Breast epithelium (tissue), 4 donors: ENCODE results near the gene LRRC32. TPM values are rescaled to one million over a fixed set of nuclear protein-coding genes. Genes with fewer than 3 reads are reported as not detected.

Source experiments
- DNase-seq, 2 donors: peaks; one replicate each; pipeline ENCODE4 v3.0.0-alpha.2; 2019; ENCODE audit warnings: low spot score in 2 of 2
- H3K27ac ChIP-seq, 2 donors: fragments of 200-600 bp; sonication (generic) in 1 of 2; one replicate each; pipeline ENCODE4 v1.5.1; 2016 to 2019; ENCODE audit warnings: mild to moderate bottlenecking in 1 of 2
- H3K27me3 ChIP-seq, 2 donors: fragments of 200-600 bp; sonication (generic) in 1 of 2; one replicate each; pipeline versions ENCODE4 v1.5.1 to v1.6.0; 2017 to 2019; ENCODE audit warnings: control low read depth in 1 of 2, mild to moderate bottlenecking in 1 of 2
- H3K36me3 ChIP-seq: fragments of 200-600 bp; one replicate; pipeline ENCODE4 v1.5.1; 2019
- H3K4me1 ChIP-seq, 2 donors: fragments of 200-600 bp; sonication (generic); one replicate each; pipeline ENCODE4 v1.5.1; 2016 to 2019; ENCODE audit warnings: control low read depth in 1 of 2
- H3K4me3 ChIP-seq, 3 donors: fragments of 200-600 bp; sonication (generic); 1 replicate in 2 of 3; 2 replicates in 1 of 3; pipeline ENCODE4 v1.5.1; 2016 to 2019; ENCODE audit warnings: mild to moderate bottlenecking in 3 of 3, moderate library complexity in 2 of 3
- H3K9me3 ChIP-seq, 2 donors: fragments of 200-600 bp; sonication (generic) in 1 of 2; one replicate each; pipeline ENCODE4 v1.5.1; 2016 to 2019; ENCODE audit warnings: control low read depth in 1 of 2
- POLR2A ChIP-seq: fragments of 450-650 bp; IDR thresholded peaks from one replicate; pipeline ENCODE4 v1.6.1; 2016; ENCODE audit warnings: antibody characterized with exemption, mild to moderate bottlenecking, moderate library complexity
- POLR2AphosphoS5 ChIP-seq, 3 donors: sonication (generic); formaldehyde crosslinking; IDR thresholded peaks; one replicate each; pipeline ENCODE4 v1.6.1; 2017; ENCODE audit warnings: antibody characterized with exemption in 3 of 3
- intact Hi-C: fragments of 100-400 bp; cut with DNase I; formaldehyde crosslinking; loops from one replicate; pipeline ENCODE4 v1.15.1; 2023; ENCODE audit warnings: low total_unique reads
- total RNA-seq, 3 donors: library from RNA; depleted of rRNA; stranded (reverse); fragments of >200 nt; gene quantifications; one replicate each; pipeline ENCODE4 v1.1.0, GENCODE V29; 2016
- TF ChIP-seq, protein P1 (sequence below), 3 donors: fragments of 450-650 bp; IDR thresholded peaks; one replicate each; pipeline ENCODE4 v1.5.1; 2016 to 2017; ENCODE audit warnings: antibody characterized with exemption in 3 of 3, mild to moderate bottlenecking in 3 of 3, moderate library complexity in 3 of 3

The LRRC32 gene
- total RNA-seq, 3 donors from 2014 or later = 7.5 to 56.0 (median 42.6) TPM

- TF ChIP-seq, protein P1, sequence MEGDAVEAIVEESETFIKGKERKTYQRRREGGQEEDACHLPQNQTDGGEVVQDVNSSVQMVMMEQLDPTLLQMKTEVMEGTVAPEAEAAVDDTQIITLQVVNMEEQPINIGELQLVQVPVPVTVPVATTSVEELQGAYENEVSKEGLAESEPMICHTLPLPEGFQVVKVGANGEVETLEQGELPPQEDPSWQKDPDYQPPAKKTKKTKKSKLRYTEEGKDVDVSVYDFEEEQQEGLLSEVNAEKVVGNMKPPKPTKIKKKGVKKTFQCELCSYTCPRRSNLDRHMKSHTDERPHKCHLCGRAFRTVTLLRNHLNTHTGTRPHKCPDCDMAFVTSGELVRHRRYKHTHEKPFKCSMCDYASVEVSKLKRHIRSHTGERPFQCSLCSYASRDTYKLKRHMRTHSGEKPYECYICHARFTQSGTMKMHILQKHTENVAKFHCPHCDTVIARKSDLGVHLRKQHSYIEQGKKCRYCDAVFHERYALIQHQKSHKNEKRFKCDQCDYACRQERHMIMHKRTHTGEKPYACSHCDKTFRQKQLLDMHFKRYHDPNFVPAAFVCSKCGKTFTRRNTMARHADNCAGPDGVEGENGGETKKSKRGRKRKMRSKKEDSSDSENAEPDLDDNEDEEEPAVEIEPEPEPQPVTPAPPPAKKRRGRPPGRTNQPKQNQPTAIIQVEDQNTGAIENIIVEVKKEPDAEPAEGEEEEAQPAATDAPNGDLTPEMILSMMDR (IDR thresholded peaks at IDR 0.05) = no peak
- TF ChIP-seq POLR2AphosphoS5 (IDR thresholded peaks at IDR 0.05) (no peak), POLR2A (no peak)
- H3K4me3 ChIP-seq = no peak overlapping the region
- no peaks in the 10 kb centered on the region for H3K9me3 ChIP-seq
- no peaks in the 10 kb centered on the region for H3K27me3 ChIP-seq
- H3K4me1 ChIP-seq = peaks cover 0 to 7% of the 10 kb centered on the region in 2 donors
- no peak for DNase-seq
- intact Hi-C loops = no loop called here
- H3K27ac ChIP-seq = no peak overlapping the region
- H3K36me3 ChIP-seq = no peaks in the 10 kb centered on the region
Observed at GRCh38 chr11:76663486-76663810, 7.1 kb downstream of the LRRC32 start.

- intact Hi-C loops = no loop called here
- TF ChIP-seq POLR2AphosphoS5 (IDR thresholded peaks at IDR 0.05) = no peak
- TF ChIP-seq, protein P1 (IDR thresholded peaks at IDR 0.05) = no peak
- TF ChIP-seq POLR2A = no peak
- Histone ChIP-seq H3K27me3 (no peaks in the 10 kb centered on the region), H3K4me1 (peaks cover 0 to 7% of the 10 kb centered on the region in 2 donors), H3K36me3 (no peaks in the 10 kb centered on the region), H3K9me3 (no peaks in the 10 kb centered on the region), H3K4me3 (no peak overlapping the region), H3K27ac (peak overlapping the region in 1 of 2 donors; percentile 48)
- DNase-seq = peak in 1 of 2 donors; percentile 36
Observed at GRCh38 chr11:76662656-76663485, 7.7 kb downstream of the LRRC32 start.

DNA sequence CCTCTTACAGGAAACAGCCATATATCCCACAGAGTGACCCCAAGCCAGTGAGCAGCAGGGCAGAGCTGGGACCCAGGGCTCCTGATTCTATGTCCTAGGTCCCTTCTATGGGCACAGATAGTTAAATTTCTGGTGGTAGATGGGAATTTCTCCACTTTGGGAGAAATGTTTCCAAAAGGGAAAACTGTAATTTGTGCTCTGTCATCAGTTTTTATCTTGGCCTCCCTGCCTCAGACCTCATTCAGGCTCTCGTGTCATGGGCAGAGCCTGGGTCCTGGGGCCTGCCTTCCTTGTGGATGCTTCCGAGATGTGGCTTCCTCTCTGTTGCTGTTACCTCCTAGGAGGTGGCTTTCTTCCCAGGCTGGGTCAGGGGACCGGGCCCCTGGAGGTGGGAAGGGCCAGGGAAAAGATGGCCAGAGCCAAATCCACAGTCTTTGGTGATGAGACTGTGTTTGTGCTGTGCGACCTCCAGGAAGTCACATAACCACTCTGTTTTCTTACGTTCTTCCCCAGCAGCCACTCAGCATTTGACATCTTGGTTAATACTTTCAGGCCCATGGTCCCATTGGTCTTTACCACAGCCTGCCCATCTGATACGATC, 8.6 kb downstream of the LRRC32 start:
- no peaks in the 10 kb centered on the region for H3K27me3 ChIP-seq
- H3K27ac ChIP-seq = peak overlapping the region in 1 of 2 donors; percentile 48
- peaks cover 0 to 5% of the 10 kb centered on the region in 2 donors for H3K4me1 ChIP-seq
- no peak for TF ChIP-seq POLR2AphosphoS5 (IDR thresholded peaks at IDR 0.05)
- no peak for TF ChIP-seq POLR2A
- TF ChIP-seq, protein P1 (IDR thresholded peaks at IDR 0.05) = no peak
- DNase-seq = peak in 1 of 2 donors; percentile 9
- no peaks in the 10 kb centered on the region for H3K36me3 ChIP-seq
- no peak overlapping the region for H3K4me3 ChIP-seq
- H3K9me3 ChIP-seq = no peaks in the 10 kb centered on the region
- intact Hi-C loops = no loop called here

GRCh38 chr11:76661306-76661751, 9.2 kb downstream of the LRRC32 start:
- intact Hi-C loops = no loop called here
- DNase-seq = peak in 1 of 2 donors; percentile 45
- Histone ChIP-seq H3K4me1 (no peaks in the 10 kb centered on the region), H3K9me3 (no peaks in the 10 kb centered on the region), H3K27me3 (no peaks in the 10 kb centered on the region), H3K36me3 (no peaks in the 10 kb centered on the region), H3K27ac (peak overlapping the region in 1 of 2 donors; percentile 7), H3K4me3 (no peak overlapping the region)
- TF ChIP-seq, protein P1 (IDR thresholded peaks at IDR 0.05) = no peak
- TF ChIP-seq POLR2A (no peak), POLR2AphosphoS5 (IDR thresholded peaks at IDR 0.05) (no peak)
